22Rv1 (cell line): ENCODE measurements around the gene ABHD14A.

Experiments used
- H3K27ac ChIP-seq: fragments of 450-650 bp; 2 replicates; pipeline ENCODE4 v1.5.1; 2017
- ZFX ChIP-seq: fragments of 450-650 bp; IDR thresholded peaks from 2 replicates; pipeline ENCODE4 v1.6.1; 2017; ENCODE audit warnings: antibody characterized with exemption, borderline replicate concordance
- TF ChIP-seq, protein P1 (sequence below): fragments of 450-650 bp; IDR thresholded peaks from 2 replicates; pipeline ENCODE4 v1.5.1; 2017; ENCODE audit warnings: mild to moderate bottlenecking

Gene ABHD14A

GRCh38 chr3:51997935-51998596 is 23.2 kb downstream of the ABHD14A start:
- H3K27ac ChIP-seq, result no peak overlapping the region
- TF ChIP-seq, protein P1, sequence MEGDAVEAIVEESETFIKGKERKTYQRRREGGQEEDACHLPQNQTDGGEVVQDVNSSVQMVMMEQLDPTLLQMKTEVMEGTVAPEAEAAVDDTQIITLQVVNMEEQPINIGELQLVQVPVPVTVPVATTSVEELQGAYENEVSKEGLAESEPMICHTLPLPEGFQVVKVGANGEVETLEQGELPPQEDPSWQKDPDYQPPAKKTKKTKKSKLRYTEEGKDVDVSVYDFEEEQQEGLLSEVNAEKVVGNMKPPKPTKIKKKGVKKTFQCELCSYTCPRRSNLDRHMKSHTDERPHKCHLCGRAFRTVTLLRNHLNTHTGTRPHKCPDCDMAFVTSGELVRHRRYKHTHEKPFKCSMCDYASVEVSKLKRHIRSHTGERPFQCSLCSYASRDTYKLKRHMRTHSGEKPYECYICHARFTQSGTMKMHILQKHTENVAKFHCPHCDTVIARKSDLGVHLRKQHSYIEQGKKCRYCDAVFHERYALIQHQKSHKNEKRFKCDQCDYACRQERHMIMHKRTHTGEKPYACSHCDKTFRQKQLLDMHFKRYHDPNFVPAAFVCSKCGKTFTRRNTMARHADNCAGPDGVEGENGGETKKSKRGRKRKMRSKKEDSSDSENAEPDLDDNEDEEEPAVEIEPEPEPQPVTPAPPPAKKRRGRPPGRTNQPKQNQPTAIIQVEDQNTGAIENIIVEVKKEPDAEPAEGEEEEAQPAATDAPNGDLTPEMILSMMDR, result no peak
- no peak for TF ChIP-seq ZFX

DNA sequence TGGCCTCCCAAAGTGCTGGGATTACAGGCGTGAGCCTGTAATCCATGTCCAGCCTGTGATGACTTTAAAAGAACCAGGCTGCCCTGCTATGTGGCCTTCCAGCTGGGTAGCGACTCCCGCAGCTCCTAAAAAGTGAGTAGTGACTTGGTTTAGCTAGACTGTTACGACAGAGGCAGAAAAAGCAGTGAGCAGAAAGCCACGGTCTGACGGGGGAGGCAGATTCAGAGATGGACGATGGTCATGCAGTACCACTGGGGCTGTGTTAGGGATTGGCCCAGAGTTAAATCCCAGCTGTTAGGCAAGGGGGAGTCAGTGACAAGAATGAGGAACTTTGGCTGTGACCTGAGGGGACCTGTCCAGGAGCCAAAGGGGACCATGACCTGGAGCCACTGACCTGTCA is 23.9 kb downstream of the ABHD14A start:
- no peak overlapping the region for H3K27ac ChIP-seq
- TF ChIP-seq, protein P1, result no peak
- TF ChIP-seq ZFX, result no peak

DNA sequence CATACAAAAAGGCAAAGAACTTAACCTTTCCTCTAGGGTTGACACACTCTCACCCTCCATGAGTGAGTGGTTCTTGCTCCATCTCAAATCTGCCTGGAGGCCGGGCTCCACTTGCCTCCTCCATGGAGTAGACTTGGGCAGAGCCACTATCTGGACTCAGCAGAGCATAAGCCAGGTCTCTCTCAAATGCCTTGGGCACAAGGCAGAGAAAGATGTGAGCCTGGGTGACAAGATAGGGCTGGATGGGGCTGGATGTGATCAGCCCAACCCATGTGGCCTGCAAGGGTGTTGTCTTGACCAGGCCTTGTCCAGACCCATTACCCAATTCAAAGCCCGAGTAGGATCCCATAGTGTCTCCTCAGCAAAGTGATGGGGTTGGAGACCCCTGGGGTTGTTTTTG is 25.0 kb downstream of the ABHD14A start:
- H3K27ac ChIP-seq, result no peak overlapping the region
- no peak for TF ChIP-seq ZFX
- TF ChIP-seq, protein P1, result no peak

DNA sequence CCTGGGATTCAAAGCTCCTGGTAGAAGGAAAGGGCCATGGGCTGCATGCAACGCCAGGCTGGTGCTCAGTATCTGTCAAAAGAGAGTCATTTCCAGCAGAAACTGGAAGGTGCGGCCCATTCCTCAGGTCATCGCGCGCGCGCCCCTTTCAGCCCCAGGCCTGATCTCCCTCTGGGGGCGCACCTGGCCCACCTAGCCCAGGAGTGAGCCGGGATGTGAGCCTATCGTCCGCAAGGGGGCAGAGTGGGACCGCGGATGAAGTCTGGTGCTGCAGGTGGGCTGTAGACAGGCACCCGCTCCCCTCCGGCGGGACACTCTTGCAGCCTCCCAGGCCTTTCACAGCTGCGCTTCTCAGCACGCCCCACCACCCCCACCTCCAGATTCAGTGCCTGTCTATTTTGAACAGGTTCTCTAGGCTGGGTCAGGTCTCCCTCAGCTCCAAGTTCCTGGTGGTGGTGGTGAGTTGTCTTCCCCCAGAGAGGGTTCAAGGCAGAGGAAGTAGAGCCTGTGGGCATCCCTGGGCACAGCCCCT is 26.6 kb downstream of the ABHD14A start:
- no peak overlapping the region for H3K27ac ChIP-seq

GRCh38 chr3:52002748-52003147 is 27.9 kb downstream of the ABHD14A start:
- no peak overlapping the region for H3K27ac ChIP-seq
- no peak for TF ChIP-seq ZFX
- TF ChIP-seq, protein P1, result no peak

More for the DNA sequence above, 26.6 kb downstream of the ABHD14A start:
- no peak for TF ChIP-seq ZFX
- TF ChIP-seq, protein P1, result peak; percentile 93

GRCh38 chr3:52004163-52004787 is 29.4 kb downstream of the ABHD14A start:
- H3K27ac ChIP-seq, result no peak overlapping the region
- no peak for TF ChIP-seq ZFX
- TF ChIP-seq, protein P1, result 0 out of 2 replicates have a peak, but pooled peaks have one; percentile 5

- H3K27ac ChIP-seq, result no peak overlapping the region
- TF ChIP-seq, protein P1, result no peak
- TF ChIP-seq ZFX, result no peak
These were observed 30.1 kb downstream of the ABHD14A start for GRCh38 chr3:52004906-52005395.
